Stimulated activated CD4-positive, alpha-beta T cell treated with anti-CD3 and anti-CD28 coated beads, Interleukin-4, amount 100 ng/mL, for 24 hours (primary cell): ENCODE measurements around the gene CCR2.
"Not testable (repeated sequence)": the region's sequence is repeated elsewhere in the genome, so short reads cannot be mapped to it uniquely, and the experiment has no call there.

Experiments used
- DNase-seq: peaks from one replicate; pipeline ENCODE4 v3.0.0-alpha.2; 2020

CCR2 gene

DNA sequence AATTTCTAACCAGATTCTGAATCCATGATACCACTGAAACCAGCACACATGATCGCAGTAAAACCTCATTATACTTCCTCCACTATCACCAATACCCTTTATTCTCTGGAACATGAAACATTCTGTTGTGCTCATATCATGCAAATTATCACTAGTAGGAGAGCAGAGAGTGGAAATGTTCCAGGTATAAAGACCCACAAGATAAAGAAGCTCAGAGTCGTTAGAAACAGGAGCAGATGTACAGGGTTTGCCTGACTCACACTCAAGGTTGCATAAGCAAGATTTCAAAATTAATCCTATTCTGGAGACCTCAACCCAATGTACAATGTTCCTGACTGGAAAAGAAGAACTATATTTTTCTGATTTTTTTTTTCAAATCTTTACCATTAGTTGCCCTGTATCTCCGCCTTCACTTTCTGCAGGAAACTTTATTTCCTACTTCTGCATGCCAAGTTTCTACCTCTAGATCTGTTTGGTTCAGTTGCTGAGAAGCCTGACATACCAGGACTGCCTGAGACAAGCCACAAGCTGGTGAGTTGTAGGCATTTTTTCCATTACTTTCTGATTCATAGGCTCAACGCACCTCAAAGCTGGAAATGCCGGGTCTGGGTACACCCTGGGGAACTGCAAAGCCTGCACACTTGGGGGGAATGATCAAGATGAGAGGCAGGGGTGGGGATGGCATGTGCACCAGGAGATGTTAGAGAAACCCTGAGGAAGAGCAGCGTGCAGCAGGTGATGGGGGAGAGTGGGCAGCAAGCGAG, at the start of gene CCR2:
Gene CCR2, plus strand, starts transcription at position 465 of the 764 bp plus-strand sequence. CDS start 3,417 bp downstream, outside the sequence.
- peak; percentile 33 for DNase-seq

DNA sequence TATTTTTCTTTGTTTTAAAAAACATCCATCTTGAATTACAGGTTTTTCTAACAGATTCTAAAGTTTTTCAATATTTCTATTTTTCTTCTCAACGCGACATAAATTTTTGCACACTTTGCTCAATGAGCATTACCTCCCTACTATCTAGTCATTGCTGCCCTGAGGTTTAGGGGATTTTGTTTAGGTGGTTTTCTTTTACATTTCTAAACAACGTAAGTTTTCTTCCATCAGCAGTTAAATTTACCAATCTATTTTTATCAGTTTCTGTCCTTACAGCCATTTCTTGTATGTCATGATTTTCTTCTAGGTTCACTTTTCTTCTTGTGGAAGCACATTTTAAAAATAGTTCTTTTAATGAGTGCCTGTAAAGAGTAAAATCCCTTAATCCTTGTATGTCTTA, 49.2 kb upstream of the CCR2 start:
- DNase-seq, result no peak

DNA sequence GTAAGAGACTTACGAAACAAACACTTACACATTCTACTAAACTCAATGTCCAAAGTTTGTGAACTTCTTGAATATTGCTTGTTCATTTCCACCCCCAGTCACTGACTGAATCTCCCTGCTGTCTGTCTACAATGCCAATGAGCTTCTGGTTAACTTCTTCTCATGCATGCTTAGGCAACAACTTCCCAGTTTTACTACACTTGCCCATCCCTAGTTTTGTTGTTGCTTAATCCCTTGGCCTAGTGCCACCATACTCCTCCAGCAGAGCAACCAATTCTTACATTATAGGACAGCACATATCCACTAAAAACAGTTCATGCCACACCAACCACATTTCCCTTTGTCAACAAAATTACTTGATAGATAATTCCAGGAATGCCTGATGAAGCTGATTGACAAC, 40.9 kb upstream of the CCR2 start:
- no peak for DNase-seq

DNA sequence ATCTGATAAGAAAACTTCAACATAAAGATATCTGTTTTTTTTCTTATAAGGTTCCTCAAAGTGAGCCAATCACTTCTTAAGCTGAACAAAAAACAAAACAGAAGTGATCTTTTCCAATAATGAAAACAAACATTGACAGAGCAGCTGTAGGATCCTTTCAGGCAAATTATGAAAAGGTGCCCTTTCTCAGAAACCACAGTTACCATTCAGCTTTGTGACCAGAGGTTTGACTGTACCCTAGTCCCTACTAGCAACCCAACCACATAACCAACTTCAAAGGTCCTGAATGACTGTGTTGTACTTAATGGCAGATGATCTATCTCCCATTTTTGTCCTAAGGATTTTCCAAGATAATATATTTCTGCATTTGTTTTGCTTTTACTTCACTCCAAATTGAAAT, 39.4 kb upstream of the CCR2 start:
- DNase-seq, result no peak

DNA sequence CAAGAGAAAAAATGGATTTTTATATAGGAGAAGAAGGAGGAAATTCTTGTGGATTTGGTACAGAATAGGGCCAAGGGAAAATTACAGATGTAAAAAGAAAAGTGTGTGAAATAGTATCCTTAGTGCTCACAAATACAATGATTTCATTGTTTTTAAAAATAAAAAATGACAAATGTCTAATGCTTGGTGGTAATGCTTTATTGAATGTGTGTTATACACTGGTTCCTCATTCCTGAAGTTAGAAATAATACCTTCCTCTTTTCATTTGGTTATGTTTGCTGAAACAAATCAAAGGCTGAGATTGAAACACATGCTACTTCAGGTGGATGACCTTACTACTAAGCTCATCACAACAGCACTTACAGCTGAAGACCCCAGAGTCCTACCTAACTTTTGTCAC, 37.7 kb upstream of the CCR2 start:
- no peak for DNase-seq

DNA sequence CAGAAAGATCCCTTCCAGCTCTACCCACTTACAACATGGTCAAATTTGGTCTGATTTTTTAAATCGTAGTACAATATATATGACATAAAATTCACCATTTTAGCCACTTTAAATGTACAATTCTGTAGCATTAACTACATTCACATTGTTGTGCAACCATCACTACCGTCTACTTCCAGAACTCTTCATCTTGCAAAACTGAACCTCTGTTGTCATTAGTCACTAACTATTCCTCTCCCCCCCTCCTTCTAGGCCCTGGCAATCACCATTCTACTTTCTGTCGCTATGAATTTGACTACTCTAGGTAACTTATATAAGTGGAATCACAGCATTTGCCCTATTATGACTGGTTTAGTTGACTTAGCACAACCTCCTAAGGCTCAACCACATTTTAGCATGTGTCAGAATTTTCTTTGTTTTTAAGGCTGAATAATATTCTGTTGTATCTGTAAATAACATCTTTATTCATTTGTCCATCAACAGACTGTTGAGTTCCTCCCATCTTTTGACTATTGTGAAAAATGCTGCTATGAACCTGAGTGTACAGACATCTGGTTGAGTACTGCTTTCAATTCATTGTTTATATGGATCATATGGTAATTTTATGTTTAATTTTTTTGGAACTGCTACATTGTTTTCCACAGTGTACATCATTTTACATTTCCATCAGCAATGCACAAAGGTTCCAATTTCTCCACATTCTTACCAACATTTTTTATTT, 35.5 kb upstream of the CCR2 start:
- DNase-seq, result no peak

DNA sequence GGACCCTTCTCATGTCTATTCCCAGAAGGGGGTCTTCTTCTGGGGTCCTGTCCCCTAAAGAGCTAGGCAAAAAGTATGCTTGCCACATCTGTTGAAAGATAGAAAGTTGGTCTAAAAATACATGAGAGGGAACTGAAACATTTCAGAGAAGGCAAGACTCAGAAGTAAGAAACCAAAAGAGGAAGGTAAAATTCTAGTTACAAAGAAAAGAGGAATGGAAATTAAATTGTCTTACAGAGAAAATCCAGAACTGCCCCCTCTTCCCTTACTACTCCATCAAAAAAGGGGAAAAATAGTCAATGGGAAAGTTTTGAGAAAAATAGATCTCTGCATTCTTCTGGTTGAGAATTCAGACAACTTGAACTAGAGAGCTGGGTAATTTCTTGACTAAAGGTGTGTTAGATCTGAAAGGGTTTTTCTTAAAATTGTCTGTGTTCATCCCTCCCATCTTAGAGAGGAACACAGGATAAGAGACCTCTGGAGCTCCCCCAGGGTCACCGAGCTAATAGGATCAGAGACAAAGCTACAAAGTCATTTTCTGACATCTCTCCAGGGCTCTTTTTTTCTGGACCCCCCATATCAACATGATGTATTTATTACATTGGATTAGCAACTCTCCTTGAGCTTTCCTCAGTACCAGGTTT, 32.3 kb upstream of the CCR2 start:
- DNase-seq, result no peak

DNA sequence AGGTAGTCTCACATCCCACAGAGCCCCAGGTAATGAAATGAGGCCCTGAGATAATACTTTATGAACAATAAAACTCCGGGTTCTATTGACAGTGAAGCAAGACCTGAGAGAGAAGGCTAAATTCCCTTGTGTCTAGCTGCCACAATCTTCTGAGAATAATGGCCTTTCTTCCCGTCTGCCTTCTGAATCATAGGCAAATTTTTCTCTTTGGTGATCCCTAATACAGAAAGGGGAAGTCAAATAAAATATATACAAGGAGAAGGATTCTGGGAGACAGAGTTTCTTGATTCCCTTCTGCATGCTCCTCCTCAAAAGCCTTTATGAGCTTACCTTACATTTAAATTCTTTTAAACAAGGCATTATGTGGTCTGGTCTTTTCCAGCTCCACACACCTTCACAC, 29.9 kb upstream of the CCR2 start:
- DNase-seq, result no peak

DNA sequence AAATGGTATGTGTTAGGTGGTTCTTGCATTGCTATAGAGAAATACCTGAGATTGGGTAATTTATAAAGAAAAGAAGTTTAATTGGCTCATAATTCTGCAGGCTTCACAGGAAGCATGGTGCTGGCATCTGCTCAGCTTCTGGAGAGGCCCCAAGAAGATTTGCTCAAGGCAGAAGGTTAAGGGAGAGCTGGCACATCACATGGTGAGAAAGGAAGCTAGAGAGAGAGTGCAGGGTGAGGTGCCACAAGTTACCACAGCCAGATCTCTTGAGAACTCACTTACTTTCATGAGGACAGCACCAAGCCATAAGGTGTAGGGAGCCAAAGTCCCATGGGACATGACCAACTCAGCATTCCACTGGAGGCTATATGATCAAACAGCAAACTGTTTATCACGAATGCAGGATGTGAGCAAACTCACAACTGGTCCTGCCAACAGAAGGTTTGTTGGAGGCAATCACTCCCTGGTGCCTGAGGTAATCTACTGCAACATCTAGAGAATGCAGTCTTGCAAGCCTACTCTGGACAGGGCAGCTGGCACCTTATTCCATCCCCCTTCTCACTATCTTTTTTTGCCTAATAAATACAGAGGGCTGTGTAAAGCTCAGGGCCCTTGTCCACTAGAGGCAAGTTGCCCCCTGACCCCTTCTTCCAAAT, 28.1 kb upstream of the CCR2 start:
- DNase-seq, result no peak

DNA sequence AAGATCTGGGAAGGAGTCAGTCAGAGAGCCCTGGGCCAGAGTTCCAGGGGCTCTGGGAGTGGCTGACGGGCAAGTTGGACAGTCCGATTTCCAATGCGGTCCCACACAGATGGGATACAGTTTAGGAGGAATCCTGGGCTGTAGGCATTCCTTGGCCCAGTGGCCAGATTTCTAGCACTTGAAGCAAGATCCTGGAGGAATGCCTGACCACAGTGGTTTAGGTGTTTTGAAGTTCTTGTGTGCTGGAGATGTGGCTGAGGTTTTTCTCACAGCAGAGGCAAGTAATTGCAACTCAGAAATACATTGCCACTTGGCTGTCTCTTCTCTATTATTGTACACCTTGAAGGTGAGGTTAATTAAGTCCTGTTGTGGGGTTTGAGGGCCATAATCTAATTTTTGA, 23.2 kb upstream of the CCR2 start:
- DNase-seq, result not testable (repeated sequence)

DNA sequence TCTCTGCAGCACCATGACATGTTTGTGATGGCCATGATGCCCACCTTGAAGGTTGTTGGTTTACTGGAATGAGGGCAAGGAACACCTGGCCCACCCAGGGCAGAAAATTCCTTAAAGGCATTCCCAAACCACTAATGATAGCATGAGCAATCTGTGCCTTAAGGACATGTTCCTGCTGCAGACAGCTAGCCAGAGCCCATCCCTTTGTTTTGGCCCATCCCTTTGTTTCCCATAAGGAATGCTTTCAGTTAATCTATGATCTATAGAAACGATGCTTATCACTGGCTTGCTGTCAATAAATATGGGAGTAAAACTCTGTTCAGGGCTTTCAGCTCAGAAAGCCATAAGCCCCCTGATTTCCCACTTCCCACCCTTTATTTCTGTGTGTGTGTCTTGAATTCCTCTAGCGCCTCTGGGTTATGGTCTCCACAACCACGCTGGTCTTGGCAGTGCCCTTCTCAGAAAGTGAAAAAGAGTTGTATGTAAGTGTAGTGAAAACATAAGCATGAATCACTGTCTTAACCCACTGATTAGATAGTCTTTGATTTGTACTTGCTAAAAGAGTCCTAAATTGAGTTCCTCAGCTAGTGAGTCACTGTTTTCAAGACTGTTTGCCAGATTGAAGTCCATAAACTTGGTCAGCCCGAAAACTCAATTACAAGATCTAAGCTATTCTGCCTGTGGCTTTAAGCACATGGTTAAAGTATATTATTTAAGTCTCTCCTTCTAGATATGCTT, 19.0 kb upstream of the CCR2 start:
- no peak for DNase-seq

DNA sequence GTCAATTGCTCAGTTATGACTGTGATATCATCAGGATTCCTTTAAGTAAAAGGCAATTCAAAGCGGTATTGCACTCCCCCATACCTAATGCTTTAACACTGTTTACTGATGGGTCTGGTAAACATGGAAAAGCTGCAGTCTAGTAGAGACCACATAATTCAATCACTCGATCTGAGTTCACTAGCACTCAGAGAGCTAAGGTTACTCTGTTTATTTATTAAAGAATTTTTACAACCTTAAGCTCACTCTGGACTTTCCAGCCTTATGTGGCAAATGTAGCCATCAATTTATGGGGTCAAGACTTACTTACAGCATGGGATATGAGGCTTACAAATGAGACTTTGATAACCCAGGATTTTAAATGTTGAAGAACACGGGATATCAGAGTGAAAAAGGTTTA, 18.4 kb upstream of the CCR2 start:
- no peak for DNase-seq

DNA sequence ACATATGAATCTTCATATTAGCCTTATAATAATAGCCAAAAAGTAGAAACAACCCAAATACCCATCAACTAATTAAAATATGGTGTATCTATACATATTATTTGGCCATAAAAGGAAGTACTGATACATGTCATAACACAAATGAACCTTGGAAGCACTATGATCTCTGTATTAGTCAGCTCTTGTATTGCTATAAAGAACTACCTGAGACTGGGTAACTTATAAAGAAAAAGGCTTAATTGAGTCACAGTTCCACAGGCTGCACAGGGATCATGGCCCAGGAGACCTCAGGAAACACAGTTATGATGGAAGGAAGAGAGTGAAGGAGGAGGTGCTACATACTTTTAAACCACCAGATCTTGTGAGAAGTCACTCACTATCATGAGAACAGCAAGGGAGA, 16.0 kb upstream of the CCR2 start:
- DNase-seq, result no peak

DNA sequence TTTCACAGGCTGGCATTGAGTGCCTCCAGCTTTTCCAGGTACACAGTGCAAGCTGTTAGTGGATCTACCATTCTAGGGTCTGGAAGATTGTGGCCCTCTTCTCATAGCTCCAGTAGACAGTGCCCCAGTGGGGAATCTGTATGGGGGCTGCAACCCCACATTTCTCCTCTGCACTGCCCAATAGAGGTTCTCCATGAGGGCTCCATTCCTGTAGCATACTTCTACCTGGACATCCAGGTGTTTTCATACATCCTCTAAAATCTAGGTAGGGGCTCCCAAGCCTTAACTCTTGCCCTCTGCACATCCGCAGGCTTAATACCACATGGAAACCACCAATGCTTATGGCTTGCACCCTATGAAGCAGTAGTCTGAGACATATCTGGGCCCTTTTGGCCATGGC, 15.1 kb upstream of the CCR2 start:
- DNase-seq, result no peak

DNA sequence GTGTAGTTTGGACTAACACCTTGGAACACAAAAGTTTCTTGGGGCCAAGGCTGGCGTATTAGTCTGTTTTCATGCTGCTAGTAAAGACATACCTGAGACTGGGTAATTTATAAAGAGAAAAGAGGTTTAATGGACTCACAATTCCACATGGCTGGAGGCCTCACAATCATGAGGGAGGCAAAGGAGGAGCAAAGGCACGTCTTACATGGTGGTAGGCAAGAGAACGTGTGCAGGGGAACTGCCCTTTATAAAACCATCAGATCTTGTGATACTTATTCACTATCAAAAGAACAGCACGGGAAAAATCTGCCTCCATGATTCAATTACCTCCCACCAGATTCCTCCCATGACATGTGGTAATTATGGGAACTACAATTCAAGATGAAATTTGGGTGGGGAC, 9.4 kb upstream of the CCR2 start:
- no peak for DNase-seq

DNA sequence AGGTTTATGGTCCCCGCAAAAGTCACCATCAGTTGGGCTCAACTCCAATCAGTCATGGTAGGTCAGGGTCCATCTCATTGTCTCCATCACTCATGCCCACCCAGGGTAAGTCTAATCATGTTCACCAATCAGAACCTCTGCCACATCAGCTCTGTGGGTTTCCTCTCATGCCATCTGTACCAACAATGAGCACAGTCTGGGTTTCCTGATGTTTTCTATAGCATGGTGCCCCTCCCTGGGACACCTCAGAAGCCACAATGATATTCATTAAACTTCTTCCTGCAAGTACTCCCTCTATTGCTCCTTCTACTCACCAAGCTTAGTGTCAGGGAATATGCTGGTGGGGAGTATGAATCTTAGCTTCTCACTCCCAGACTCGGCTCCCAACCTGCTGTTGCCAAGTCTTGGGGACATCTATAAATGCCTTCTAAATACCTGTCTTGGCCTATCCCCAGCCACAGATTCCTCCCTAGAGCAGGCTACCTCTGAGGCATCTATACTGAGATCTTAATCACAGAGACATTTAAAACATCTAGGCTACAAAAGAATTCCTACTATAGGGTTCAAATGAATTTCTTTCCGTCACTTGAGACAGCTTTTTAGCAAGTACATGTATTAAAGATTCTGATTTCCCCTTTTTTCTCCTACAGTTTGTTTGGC, 5.0 kb upstream of the CCR2 start:
- no peak for DNase-seq

DNA sequence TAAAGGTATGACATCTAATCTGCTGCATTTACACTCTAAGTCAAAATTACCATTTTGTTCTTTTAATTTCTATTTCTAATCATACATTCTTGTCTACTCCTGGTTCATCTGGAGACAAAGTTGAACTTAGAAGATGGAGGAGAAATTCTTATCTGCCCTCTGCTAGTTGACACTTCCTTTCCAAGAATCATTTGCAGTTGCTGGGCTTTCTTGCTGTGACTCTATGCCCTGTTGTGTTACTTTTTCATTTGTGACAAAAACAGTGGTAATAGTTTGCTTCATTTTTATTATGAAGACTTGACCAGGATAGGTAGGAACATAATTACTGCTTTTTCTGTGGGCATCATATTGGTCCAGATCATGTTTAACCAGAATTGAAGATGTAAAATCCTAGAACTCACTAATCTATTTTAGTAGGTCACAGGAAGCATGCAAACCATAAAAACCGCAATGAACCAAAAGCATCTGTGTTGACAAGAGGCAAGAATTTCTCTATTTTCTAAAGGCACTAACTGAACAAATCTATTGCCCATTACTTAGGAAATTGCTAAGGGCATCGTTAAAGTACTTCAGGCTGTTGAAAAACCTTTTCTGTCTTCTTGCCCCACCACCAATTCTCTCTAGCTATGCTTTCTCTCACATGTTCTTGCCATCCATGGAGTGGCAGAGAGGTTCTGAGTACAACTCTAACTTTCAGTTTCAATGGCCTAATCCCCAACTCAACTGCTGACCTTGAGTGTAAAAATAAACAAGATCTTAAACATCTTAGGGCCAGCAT, 4.2 kb upstream of the CCR2 start:
- DNase-seq, result no peak

DNA sequence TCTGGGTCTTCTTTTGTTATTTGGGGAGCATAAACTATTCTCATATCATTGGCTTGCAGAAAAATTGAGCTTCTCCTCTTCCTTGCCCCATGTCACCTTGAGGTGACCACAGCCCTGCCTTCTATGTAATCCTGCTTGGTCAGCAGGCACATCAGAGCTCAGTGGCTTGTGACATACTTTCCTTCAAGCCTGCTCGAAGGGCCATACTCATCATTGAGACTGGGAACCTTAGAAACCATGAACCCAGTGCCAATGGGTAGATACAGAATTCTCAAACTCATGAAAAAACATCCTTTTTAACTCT, 3.7 kb upstream of the CCR2 start:
- no peak for DNase-seq

DNA sequence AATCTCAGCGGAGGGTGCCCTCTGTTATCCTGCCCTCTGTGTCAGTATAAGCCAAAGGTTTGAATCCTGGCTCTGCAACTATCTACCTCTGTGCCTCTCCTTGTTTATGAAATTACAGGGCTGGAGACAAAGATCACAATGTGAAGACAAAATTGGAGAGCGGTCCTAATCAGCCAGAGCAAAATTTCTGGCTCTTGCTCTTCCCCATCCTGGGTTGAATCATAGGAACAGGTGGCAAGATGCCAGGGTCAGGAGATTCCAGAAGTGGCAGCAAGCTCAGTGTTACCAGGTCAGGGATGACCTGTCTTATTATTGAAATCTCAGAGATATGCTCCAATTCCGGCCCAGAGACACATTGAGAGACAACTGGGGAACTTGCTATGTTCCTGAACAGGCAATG, 2.3 kb upstream of the CCR2 start:
- DNase-seq, result no peak

DNA sequence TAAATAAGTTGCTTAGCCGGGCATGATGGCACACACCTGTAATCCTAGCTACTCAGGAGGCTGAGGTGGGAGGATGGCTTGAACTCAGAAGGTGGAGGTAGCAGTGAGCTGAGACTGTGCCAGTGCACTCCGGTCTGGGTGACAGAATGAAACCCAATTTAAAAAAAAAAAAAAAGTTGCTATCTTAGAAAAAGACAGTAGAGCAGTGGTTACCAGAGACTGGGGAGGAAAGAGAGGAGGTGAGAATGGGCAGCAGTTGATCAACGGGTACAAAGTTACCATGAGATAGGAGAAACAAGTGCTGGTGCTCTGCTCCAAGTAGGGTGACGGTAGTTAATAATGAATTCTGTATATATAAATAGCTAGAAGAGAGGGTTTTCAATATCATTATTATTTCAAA, 821 bp upstream of the CCR2 start:
- no peak for DNase-seq

DNA sequence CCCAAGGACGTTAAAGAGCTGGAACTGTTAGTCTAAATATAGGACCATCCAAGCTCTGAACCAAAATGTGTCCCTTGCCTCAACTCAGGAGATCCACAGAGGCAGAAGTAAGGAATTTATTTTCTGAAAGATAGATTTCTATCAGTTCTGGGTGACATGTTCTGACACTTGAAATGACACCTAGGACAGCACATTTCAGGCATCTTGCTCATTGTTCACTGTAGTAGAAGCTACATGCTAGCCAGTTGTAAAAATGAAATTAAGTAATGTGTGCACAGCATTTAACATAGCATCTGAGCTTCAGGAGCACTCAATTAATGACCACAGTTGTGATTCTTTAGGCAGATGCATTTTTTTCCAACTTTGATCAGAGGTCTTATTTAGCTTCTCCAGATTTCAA, 567 bp downstream of the CCR2 start:
- DNase-seq, result no peak

DNA sequence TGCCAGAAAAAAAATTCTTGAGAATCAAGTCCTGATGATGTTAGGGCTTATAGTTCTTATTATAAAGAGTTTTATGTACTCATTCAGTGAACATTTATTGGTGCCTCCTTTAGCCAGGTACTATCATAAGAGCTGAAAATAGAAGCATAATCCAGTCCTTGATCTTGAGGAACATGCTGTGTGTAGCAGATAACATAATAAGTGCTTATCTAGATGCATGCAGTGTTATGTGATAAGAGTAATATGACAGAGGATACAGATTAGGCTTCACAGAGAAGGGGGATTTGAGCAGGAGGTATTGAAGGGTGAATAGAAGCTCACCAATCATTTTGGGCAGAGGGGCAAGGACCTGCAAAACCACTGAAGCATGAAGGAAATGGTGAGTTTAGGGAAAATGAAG, 1.1 kb downstream of the CCR2 start:
- DNase-seq, result no peak
